Fibroblast of peridontal ligament (primary cell): ENCODE measurements around the gene A4GALT.
"Not testable (repeated sequence)": the region's sequence is repeated elsewhere in the genome, so short reads cannot be mapped to it uniquely, and the experiment has no call there.

ENCODE experiments used
- DNase-seq: peaks from one replicate; pipeline ENCODE4 v3.0.0-alpha.2; 2010; ENCODE audit errors: extremely low read depth

Gene A4GALT

DNA sequence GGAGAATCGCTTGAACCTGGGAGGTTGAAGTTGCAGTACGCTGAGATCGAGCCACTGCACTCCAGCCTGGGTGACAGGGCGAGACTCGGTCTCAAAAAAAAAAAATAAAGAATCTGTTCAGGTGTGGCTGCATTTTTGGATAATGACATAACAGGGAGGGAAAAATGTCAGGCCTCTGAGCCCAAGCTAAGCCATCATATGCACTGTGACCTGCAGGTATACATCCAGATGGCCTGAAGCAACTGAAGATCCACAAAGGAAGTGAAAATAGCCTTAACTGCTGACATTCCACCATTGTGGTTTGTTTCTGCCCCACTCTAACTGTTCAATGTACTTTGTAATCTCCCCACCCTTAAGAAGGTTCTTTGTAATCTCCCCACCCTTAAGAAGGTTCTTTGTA is 19.6 kb upstream of the A4GALT start:
- not testable (repeated sequence) for DNase-seq

DNA sequence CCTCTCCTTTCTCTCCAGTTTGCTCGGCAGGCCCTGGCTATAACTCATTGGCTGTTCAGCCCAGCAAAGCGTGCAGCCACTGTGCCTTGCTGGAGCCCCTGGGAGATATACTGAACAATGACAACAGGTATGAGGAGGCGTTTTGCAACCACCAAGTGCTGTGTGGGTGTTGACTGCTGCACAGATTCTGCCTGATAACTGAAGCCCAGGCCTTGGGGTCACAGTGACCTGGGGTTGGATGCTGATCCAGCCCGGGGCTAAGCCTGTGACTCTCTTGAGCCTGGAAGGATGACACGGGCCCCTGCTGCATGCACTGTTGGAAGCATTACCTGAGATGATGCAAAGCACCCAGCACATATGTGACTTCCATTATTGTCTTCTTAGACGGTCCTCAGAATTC is 13.7 kb upstream of the A4GALT start:
- no peak for DNase-seq

DNA sequence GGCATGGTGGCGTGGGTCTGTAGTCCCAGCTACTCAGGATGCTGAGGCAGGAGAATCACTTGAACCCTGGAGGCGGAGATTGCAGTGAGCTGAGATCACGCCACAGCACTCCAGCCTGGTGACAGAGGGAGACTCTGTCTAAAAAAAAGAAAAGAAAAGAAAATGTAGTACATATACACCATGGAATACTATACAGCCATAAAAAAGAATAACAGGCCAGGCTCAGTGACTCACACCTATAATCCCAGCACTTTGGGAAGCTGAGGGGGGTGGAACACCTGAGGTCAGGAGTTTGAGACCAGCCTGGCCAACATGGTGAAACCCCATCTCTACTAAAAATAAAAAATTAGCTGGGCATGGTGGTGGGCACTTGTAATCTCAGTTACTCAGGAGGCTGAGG is 12.7 kb upstream of the A4GALT start:
- not testable (repeated sequence) for DNase-seq

DNA sequence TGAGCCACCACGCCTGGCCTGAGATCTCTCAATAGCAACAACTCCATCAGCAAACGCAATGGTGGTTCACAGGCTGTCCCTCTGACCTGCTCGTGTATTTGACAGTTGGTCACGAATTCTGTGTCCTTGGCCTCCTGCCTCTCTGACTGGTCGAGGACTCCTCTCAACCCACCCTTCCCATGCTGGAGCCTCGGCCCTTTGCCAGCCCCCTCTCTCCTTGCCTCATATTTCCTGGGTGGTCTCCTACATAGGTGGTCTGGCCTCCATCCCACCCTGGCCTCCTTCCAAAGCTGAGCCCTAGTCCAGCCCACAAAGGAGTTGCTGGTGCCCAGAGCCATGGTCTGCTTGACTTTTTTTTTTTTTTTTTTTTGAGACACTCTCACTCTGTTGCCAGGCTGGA is 11.4 kb upstream of the A4GALT start:
- no peak for DNase-seq

DNA sequence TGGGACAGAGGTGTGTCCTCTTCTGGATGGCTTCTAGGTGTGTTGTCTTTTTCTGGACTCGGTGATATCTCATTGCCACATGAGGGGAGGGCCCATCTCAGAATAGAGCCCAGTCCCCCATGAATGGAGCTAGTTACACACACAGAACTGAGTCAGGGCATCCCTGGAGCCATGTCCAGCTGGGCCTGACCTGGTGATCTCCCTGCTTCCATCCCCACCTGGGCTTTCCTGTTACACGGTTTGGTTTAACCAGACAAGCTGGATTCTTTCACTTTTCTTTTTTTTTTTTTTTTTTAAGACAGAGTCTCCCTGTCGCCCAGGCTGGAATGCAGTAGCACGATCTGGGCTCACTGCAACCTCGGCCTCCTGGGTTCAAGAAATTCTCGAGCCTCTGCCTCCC is 6.1 kb upstream of the A4GALT start:
- DNase-seq = no peak

DNA sequence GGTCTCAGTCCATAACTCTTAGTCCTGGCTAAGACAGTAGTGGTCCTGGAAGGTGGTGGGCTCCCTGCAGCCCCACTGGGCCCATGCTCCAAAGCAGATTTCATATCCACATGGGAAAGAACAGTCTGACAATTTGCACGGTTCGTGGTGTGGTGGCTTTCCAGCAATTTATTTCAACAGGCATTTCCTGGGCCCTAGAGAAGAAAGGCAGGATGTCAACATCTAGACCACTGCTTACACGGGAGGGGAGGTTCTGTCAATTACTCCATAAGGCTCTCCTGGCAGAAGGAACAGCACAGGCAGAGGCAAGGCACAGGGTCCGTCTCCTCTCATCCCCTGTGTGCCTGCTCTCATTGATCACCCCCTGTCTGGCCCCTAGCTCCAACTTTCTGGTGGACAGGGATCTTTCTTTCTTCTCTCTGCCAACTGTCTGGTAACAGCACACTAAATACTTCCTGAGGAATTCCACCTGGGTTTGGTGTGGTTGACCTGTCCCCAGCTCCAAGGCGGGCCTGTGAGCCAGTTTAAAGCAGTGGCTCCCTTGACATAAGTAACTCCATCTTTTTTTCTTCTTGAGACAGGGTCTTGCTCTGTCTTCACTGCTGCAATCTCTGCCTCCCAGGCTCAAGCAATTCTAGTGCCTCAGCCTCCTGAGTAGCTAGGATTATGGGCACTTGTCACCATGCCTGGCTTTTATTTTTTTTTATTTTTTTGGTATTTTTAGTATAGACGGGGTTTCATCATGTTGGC is 5.1 kb upstream of the A4GALT start:
- DNase-seq = no peak

DNA sequence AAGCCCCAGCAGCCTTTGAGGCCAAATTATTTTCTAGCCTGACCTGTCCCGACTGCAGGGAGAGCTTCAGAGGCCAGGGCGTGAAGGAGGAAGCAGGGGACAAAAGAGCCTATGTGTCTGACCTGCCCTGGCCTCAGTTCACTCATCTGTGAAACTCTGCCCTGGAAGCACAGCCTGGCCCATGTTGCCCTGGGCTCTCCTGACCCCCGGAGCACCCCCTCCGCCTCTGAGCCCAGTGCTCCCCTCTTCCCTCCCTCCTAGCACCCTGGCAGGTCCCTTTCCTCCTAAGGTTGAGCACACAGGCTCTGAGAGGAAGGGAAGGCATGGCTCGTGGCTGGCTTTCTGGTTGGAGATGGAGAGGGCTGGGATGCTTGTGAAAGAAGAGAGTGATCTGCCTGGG is 3.4 kb upstream of the A4GALT start:
- DNase-seq = no peak

DNA sequence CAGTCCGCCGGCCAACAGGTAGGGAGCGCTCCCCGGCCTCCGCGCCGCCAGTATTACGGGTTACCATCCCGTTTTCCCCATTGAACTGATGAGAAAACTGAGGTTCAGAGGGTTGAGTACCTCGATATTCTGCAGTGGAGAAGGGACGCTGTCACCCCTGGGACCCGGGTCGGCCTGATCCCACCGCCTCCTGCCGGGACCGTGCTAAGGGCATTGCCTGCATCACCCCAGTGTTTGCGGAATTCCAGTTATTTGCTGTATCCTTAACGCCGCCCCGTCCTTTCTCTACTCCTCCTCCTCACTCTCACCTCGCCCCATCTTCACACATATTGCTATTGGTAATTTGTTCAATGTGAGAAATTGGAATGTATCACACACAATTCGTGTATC is 370 bp upstream of the A4GALT start:
- no peak for DNase-seq

DNA sequence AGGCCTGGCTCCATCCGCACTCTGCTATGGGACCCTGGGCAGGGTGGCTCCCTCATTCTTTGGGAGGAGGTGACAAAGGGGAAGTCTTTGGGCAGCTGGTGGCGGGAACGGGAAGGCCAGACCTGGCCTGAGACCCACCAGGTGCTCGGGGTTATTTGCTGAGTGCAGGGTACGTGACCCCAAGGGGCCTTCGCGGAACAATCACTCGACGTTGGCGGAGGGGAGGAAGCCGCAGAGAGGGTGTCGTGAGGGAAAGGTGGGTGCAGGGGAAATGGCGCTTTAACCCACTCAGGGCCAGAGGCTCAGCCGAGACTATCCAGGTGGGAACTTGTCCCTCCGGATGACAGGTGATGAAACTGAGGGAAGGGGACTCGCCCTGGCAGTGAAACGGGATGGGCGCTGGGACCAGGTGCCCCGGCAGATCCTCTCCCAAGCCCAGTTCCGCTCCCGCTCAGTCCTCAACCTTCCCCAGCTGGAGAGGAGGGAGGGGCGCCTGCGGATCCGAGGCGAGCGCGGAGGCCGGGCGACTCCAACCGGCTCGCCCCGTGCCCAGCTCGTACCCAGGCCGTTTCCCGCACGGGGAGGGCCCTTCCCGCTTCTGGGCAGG is 911 bp downstream of the A4GALT start:
- DNase-seq = no peak

DNA sequence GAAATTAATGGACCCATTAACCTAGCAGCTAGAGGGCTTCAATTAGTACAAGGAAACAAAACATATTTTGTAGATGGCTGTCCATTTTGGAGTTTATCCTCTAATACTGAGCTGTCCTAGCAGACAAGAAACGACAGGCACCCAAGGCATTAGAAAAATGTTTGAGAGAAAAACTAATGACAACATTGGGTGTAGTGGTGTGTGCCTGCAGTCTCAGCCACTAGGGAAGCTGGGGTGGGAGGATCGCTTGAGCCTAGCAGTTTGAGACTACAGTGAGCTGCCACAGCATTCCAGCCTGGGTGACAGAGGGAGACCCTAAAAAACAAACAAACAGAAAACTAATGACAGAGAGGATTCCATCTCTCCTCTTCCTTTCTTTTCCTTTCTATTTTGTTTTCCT is 1.5 kb downstream of the A4GALT start:
- DNase-seq = no peak

DNA sequence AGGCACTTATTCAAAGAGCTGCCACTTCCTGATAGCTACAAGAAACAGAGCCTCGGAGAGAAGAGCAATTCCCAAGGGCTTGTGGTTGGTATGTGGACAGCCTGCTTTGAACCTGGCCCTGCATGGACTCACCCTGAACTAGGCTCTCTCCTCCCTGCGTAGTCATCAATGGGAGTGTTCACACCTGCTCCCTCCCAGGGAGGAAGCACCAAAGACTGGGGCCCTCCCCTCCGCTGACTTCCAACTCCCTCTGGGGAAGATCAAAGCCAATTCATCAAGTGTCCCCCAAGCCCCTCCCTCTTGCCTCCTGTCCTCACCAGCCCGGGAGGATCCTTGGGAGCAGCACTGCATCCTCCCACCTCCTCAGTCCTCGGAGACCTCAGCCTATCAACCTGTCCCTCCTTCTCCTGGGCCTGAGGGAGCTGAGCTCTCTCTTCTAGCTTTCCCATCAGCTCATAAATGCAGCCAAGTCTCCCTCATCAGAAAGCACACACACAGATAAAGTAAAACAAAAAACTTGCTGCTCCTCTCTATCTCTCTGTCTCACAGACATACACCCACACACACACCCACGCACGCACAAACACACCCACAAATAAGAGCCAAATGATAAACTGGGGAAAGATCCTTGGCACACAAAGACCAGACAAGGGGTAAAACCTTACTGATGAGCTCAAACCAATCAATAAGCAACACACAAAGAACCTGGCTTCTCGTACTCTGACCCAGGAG is 3.3 kb downstream of the A4GALT start:
- no peak for DNase-seq

DNA sequence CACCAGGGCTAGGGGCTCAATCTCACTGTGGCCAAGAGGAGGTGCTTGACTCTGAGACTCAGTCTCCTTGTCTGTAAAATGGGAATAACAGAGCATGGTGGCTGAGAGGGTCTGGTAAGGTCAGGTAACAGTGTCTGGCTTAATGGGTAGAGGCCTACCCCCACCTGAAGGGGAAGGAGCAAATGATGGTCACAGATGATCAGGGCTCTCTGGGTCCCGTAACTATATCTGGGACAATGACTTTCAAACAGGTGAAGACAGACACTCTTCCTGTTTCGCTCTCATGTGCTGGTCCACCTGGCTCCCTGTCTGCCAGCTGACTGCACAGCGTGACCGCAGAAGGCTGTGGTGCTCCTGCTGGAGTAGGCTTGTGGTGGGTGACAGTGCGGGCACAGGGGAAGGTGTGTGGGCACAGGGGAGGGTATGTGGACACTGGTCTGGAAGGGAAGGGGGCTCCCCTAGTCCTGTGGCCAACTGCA is 4.0 kb downstream of the A4GALT start:
- no peak for DNase-seq

DNA sequence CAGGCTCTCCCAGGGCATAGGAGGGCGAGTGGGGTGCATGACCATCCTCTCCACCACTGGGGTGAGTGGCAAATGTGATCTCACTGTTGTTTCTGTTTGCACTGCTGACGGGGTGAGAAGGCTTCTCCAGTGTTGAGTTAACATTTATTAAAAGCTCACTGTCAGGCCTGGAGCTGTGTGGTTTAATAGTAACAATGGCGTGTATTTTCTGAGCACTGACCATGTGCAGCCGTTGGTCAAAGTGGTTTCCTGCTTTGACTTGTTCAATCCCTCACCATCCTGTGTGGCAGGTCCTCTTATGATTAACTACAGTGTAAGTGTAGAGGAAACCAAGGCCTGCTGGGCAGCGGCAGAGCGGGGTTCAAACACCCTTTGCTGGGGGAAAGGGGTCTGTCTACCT is 4.4 kb downstream of the A4GALT start:
- DNase-seq = no peak

DNA sequence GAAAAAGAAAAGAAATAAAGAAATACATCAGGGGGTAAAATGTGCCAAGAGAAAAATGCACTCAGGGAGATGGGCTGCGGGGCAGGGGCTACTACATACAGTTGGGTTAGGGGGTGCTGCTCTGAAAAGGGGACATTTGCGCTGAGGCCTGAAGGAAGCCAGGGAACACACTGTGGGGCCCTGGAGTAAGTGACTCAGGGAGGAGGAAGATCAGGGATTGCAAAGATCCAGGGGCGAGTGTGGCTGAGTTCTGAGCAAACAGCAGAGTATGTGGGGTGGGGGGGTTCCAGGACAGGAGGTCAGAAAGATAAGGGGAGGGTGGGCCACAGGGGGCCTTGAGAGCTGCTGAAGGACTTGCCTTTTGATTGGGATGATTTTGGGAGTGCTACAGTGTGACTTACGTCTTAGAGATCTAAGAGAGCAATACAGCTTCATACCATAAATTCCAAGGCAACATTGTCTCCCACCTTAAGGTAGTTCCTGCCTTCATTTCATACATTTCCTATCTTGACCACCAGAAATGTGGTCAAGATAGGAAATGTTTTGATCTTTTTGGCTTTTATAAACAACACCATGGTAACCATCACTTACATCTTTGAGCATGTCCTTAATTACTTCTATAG is 5.8 kb downstream of the A4GALT start:
- DNase-seq = no peak

DNA sequence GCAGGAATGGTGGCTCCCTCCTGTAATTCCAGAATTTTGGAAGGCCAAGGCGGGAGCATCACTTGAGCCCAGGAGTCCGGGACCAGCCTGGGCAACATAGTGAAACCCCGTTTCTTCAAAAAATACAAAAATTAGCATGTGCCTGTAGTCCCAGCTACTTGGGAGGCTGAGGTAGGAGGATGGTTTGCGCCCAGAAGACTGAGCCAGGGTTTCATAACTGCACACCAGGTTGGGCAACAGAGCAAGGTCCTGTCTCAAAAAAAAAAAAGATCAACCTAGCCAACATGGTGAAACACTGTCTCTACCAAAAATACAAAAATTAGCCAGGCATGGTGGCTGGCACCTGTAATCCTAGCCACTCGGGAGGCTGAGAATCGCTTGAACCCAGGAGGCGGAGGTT is 6.4 kb downstream of the A4GALT start:
- no peak for DNase-seq

DNA sequence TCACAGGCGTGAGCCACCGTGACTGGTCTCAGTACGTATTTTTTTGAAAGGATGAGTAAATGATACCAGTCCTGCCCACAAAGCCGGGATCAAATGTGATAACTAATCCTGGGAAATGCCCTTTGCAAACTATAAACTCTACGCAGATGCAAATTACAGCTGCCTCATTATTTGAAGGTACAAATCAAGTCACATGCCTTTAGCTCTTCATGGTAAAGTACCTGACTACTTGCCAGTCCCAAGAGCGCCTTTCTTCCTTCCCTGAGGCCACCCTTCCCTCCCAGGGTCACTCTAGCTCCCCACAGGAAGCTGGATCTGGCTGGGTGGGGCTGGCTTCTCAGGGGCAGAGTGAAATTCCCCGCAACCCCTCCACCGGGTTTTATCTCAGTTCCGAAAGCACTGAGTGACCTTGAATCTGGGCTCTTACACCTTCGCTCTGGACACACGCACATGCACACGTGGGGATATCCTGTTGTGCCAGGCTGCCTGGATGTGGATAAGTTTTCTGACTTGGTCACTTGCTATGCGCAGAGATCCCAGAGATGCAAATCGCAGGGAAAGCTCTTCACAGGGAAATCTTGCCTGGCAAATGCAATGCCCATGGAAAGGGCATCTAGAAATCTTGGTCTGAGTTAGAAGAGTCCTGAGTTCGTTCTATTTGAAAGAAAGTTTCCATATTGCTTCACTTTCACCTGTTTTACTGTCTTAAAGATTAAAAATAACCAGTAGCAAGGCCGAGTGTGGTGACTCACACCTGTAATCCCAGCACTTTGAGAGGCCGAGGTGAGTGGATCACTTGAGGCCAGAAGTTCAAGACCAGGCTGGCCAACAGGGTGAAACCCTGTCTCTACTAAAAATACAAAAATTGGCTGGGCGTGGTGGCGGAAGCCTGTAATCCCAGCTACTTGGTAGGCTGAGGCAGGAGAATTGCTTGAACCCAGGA is 8.5 kb downstream of the A4GALT start:
- DNase-seq = no peak

DNA sequence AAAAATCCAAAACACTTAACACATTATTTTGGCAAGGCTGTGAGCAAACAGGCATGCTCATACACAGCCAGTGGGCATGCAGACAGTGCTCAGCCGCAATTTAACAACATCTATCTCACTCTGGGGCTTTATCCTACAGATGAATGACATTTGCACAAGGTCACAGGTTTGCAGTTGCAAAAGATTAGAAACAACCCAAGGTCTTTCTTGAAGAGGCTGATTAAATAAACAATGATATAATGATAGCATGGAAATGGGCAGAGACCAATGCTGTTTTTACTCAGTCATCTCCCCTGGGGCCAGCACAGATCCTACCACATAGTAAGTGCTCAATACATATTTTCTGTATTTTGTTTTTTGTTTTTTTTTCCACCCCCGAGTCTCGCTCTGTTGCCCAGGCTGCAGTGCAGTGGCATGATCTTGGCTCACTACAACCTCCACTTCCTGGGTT is 9.4 kb downstream of the A4GALT start:
- DNase-seq = peak; percentile 59

DNA sequence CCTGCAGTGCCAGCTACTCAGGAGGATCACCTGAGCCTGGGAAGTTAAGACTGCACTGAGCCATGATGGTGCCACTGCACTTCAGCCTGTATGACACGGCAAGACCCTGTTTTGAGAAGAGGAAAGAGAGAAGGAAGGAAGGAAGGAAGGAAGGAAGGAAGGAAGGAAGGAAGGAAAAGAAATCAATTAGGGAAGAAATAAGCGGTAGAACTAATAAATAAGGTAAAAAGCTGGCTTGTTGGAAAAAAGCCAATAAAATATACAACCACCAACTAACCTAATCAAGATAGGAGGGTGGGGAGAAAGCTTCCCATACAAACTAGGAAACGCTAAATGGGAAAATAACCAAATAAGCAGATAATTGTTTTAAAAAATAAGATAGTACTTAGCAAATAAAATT is 12.3 kb downstream of the A4GALT start:
- DNase-seq = no peak

DNA sequence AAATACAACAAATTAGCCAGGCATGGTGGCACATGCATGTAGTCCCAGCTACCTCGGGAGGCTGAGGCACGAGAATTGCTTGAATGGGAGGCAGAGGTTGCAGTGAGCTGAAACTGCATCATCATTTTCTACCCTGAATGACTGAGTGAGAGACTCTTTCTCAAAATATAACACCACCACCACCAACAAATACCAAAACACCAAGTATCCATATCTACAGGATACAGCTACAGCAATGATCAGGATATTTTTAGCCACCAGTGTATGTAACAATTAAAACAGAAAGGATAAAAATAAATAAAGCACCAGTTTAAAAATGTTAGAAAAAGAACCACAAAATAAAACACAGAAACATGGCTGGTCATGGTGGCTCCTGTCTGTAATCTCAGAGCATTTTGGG is 13.2 kb downstream of the A4GALT start:
- DNase-seq = no peak

DNA sequence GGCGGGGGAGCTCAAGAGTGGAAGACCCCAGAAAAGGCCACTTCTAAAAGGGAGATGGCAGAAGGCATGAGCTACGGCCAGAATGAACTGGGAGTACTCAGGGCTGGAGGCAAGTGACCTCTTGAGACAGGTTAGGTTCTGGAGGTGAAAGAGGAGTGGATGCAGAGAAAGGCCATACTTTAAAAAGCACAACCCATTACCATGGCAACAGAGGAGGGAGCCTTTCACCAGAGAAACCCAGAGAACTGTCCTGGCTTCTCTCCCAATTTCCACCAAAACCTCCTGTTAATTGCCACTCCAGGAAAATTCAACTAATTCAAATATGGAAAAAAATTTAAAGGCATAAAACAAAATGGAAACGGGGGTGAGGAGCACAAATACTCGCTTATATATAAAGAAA is 15.8 kb downstream of the A4GALT start:
- DNase-seq = no peak

DNA sequence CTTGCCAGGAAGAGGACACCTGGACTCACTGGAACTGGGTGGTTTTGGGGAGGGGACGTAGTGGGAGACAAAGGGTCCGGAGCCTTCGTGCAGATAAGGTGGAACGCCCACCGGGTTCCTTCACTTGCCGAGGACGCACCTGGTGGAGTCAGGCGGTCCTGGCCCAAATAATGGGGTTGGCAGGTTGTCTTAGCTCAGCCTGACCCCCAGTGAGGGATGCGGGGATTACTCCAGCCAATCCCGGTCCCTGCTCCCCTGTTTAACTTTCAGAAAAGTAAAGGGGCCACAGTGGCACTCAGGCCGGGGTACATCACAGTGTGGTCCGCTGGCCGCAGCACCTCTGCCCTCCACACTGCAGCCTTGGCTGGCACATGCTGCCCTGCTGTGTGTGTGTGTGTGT is 18.0 kb downstream of the A4GALT start:
- no peak for DNase-seq
